IPS DF 19.7 (cell line): ENCODE results near the gene ARHGEF39.

ENCODE experiments used
- DNase-seq: peaks from one replicate; pipeline ENCODE4 v3.0.0-alpha.2; 2013; ENCODE audit warnings: low read depth, low spot score

ARHGEF39 gene, protein sequence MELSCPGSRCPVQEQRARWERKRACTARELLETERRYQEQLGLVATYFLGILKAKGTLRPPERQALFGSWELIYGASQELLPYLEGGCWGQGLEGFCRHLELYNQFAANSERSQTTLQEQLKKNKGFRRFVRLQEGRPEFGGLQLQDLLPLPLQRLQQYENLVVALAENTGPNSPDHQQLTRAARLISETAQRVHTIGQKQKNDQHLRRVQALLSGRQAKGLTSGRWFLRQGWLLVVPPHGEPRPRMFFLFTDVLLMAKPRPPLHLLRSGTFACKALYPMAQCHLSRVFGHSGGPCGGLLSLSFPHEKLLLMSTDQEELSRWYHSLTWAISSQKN

GRCh38 chr9:35664531-35665470 is at the start of gene ARHGEF39:
TSS of gene ARHGEF39 (minus strand) at chr9:35665195. CDS start at chr9:35665169, 26 bp downstream.
- DNase-seq = no peak

DNA sequence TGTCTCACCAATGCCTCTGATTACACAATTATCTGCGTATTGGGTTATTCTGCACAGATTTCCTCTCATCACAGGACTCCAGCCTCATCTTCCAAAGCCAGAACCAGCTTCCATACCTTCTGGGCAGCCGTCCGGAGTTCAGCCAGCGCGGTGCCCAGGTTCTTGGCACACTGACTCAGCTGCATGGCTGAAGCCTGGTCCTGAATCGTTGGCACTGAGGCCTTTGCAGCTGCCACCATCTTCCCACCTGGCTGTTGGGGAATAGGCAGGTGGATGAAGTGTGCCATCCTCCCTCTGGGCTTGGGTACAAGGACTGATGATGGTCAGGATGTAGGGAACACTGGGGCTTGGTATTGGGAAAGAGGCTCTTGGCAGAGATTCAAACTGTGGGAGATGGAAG is 49.1 kb upstream of the ARHGEF39 start:
- no peak for DNase-seq

DNA sequence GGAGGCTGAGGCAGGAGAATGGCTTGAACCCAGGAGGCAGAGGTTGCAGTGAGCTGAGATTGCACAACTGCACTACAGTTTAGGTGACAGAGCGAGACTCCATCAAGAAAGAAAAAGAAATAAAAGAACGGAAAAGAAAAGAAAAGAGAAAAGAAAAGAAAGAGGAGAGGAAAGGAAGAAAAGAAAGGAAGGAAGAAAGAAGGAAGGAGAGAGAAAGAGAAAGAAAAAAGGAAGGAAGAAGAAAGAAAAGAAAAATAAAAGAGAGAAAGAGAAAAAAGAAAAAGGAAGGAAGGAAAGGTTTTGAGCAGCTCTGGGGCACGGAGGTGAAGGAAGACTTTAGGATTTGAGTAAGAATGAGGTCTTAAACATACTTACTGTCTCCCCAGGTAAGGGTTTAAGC is 48.6 kb upstream of the ARHGEF39 start:
- DNase-seq = no peak

GRCh38 chr9:35712762-35713400 is 47.9 kb upstream of the ARHGEF39 start:
- no peak for DNase-seq

- no peak for DNase-seq
Observed at GRCh38 chr9:35711501-35712428, 46.8 kb upstream of the ARHGEF39 start.

DNA sequence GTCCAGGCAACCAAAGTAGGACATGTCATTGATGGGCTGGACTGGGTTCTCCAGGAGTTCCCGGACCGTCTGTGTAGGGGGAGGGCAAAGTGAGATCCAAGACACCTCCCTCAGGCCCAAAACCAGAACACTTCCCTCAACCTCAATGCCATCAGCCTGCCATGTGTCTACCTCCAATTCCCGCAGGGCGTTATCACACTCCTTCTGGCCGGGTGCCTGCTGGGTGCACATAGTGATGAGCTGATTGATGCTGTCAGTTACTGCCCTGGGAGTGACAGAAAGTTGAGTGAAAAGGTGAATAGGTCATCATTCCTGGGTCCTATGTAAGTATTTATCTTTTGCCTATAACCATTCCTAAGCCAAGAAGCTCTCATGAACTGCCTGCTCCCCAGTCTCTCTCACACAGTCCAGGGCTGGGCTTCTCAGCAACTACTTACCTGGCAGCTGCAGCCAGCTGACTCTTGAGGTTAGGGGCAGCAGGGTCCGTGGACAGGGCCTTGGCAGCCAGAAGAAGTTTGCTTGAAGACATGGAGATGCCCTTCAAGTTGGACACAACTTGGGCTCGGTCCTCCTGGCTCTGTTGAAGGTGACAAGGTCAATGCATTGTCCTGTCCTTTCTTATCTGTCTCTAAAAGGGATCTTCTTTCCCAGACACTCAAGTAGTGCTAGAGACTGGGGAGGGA is 46.0 kb upstream of the ARHGEF39 start:
- no peak for DNase-seq

DNA sequence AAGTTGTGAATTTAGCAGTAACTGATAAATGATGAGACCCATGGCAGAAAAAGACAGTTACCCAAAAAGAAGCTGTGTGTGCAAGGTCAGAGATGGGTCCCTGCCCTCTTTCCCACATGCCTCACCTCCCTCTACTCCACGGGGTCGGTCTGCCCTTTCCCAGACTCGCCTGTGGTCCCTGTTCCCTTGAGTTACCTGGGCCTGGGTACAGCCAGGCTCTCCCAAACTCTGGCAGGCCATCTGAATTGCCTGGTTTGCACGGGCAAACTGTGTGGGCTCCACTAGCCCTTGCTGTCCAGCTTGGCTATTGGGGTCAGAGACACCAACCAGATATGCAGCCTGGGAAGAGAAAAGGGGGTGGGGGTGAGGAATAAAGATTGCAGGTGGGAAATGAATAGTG is 43.2 kb upstream of the ARHGEF39 start:
- no peak for DNase-seq

DNA sequence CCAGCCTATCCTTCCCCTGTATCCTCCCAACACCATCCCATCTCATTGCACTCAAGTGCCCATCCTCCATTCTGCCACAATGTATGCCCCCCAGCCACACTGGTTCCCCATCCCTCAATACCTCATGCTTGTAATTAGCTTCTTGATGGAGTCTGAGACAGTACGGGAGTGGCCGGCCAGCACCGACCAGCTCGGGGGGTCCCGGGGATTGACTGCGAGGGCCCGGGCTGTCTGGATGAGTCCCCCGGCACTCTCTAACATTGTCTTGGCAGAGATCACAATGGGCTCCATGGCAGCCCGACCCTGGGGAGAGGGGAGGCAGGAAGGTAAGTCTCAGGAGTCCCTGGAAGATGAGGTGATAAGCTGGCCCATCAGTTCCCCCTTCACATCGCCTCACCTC is 42.0 kb upstream of the ARHGEF39 start:
- DNase-seq = no peak

GRCh38 chr9:35705836-35706430 is 40.9 kb upstream of the ARHGEF39 start:
- no peak for DNase-seq

DNA sequence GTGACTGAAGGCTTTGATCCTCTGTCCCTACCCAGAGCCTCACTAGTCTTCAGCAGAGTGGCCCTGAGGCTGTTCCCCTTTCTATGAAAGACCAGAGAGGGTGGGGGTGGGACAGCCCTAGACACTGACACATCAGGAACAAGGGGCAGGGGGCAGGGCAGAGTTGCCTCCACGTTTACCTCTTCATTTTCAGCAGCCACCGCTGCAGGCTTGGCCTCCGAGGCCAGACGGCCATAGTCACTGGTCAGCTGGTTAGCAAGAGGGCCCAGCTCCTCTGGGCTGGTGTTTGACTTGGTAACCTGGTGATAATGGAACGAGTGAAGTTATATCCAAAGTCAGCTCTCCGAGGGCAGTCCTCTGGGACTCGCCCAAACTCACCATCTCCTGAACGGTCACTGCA is 40.4 kb upstream of the ARHGEF39 start:
- DNase-seq = no peak

- no peak for DNase-seq
Observed at GRCh38 chr9:35703906-35704672, 39.1 kb upstream of the ARHGEF39 start.

- DNase-seq = no peak
Observed at GRCh38 chr9:35702696-35703095, 37.7 kb upstream of the ARHGEF39 start.

GRCh38 chr9:35700942-35701341 is 35.9 kb upstream of the ARHGEF39 start:
- DNase-seq = no peak

DNA sequence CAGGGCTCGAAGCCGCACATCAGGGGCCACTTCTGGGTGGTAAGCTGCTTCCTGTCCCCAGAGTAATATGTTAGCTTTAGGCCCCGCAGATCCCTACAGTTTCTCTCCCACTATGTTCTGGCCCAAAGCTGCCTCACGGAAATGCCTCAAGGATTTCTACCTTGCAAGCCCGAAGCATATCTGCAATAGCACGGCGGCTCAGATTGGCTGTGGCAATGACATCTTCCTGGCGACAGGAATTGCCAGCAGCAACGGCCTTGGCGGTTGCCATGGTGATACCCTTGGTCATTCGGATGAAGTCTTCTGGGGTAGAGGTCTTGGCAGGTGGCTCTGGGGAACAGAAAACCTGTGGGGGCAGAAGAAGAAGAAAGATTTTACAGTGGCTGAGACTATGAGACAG is 35.0 kb upstream of the ARHGEF39 start:
- DNase-seq = no peak

- no peak for DNase-seq
Observed at GRCh38 chr9:35698231-35698630, 33.2 kb upstream of the ARHGEF39 start.

DNA sequence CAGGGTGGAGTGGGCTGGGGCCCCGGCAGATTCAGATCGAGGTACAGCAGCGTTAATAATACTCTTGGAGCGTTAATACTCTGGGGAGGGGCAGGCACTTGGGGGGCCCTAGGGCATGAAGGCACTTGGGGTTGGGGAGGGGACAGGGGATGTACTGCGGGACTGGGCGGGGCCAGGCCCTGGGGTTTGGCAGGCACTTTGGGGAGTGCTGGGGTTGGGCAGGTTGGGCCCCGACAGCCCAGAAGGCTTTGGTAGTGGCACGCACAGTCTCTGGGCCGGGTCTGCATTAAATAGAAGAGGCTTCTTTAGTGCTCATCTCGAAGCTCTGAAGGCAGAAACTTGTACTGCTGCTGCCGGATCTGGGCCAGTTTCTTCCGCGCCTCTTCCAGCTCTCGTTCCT is 32.5 kb upstream of the ARHGEF39 start:
- DNase-seq = no peak

DNA sequence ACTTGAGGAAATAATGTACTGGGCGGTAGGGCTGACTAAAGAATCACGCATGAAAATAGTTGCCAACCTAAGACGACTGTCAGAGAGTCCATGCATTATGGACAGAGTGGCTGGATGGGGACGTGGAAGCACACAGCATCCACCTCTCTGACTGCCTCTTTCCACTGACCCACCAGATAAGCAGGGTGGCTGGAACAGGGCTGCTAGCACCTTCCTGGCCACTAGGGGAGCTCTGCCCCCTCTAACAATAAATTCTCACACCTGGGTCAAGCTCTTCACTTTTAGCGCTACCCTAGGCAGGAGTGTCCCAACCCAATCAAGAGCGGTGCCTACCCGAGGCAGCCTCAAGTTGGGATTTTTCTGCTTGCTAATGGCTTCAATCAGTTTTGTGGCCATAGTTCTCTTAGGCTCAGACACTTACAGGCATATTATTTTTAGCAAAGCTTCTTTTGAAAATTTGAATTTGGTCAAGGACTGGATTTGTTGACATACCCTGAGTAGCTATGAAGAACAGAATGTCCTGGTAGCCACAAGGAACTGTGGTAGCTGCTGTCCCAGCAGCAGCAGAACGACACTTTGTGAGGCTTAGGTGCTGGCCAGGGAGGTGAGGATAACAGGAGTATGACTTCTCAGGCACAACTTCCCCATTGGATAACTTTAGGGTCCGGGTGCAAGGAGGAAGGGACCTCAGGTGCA is 31.7 kb upstream of the ARHGEF39 start:
- DNase-seq = no peak

- no peak for DNase-seq
Observed at GRCh38 chr9:35695943-35696401, 31.0 kb upstream of the ARHGEF39 start.
